LNCaP clone FGC (cell line): ENCODE results near the gene SLC8A3.

ENCODE experiments used
- DNase-seq: peaks from one replicate; pipeline ENCODE4 v3.0.0-alpha.2; 2011; ENCODE audit warnings: low read depth
- H3K4me3 ChIP-seq: 2 replicates; pipeline ENCODE4 v1.5.1; 2011; ENCODE audit warnings: mild to moderate bottlenecking, low read depth, low read length, control low read depth
- TF ChIP-seq, protein P1 (sequence below): IDR thresholded peaks from 2 replicates; pipeline ENCODE4 v1.5.1; 2012; ENCODE audit warnings: mild to moderate bottlenecking; ENCODE audit not compliant: control insufficient read depth, insufficient read depth; ENCODE audit errors: extremely low read depth

Gene SLC8A3

DNA sequence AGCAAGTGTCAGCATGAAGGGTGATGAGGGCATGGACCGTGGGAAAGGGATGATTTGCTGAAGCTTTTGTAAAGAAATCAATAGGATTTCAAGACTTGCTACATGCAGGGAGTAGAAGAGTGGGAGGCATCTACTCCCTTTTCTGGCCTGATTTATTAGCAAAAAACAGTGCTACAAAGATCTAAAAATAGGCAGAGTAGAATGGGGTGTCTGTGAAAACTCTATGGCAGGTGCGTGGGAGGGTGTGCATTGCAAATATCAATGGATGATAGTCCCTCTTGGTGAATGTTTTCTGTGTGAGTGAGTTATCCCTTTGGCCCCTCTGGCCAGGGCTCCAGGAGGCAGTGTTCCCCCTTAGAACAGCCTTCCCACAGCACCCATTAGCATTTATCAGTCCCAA lies 170.5 kb downstream of the SLC8A3 start:
- H3K4me3 ChIP-seq, result no peak overlapping the region
- TF ChIP-seq, protein P1, sequence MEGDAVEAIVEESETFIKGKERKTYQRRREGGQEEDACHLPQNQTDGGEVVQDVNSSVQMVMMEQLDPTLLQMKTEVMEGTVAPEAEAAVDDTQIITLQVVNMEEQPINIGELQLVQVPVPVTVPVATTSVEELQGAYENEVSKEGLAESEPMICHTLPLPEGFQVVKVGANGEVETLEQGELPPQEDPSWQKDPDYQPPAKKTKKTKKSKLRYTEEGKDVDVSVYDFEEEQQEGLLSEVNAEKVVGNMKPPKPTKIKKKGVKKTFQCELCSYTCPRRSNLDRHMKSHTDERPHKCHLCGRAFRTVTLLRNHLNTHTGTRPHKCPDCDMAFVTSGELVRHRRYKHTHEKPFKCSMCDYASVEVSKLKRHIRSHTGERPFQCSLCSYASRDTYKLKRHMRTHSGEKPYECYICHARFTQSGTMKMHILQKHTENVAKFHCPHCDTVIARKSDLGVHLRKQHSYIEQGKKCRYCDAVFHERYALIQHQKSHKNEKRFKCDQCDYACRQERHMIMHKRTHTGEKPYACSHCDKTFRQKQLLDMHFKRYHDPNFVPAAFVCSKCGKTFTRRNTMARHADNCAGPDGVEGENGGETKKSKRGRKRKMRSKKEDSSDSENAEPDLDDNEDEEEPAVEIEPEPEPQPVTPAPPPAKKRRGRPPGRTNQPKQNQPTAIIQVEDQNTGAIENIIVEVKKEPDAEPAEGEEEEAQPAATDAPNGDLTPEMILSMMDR, result no peak
- no peak for DNase-seq

DNA sequence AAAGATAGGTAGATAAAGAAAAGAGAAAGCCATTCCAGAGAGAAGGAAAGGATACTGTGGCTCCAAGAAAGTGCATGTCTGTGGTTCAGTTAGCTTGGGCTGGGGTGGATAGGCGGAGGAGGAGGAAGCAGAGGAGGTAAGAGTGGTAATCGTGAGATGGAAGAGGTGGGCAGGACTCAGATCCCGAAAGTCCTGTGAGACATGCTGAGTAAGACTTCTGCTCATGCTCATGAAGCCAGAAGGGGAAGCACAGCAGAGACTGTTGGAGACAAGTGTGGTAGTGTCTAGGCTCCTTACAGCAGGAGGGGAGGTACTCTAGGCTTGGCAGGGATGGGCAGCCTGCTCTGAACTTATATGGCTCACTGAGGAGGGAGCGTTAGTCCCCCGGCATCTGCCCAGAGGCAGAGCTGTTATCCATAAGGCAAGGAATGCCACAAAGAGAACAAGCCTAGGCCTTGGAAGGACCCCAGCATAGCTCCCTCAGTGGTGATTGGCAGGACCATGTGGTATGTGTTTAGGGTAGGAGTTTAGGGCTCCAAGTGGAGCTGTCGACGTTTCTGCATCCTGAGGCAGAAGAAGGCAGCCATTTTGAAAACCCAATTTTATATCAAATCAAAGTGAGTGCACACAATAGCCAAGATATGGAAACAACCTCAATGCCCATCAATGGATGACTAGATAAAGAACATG lies 174.2 kb downstream of the SLC8A3 start:
- TF ChIP-seq, protein P1, result no peak
- no peak overlapping the region for H3K4me3 ChIP-seq
- DNase-seq, result no peak

DNA sequence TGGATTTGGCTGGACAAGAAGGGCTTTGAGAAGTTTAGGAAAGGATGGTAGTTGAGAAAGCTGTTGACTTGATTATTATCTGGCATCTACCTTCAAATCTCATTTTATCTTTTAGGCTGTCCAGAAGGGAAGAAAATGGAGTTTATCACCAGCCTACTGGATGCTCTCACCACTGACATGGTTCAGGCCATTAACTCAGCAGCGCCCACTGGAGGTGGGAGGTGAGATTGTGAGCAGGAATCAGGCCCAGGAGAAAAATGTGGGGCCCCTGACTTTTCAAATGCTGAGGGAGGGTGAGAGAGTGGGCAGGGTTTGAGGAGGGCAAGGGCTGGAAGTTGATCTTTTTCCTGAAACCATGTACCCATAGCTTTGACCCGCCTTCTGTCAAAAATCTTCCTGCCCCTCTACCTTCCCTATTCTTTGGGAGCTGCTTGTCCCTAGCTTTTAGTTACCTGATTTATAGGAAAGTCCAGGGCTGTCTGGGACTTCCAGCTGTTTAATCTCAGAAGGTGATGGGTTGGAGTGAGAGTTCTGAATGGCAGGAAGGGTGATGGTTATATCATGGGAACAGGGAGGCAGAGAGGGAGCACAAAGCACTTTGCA lies 175.4 kb downstream of the SLC8A3 start:
- TF ChIP-seq, protein P1, result peak; percentile 83
- DNase-seq, result no peak
- H3K4me3 ChIP-seq, result no peak overlapping the region

DNA sequence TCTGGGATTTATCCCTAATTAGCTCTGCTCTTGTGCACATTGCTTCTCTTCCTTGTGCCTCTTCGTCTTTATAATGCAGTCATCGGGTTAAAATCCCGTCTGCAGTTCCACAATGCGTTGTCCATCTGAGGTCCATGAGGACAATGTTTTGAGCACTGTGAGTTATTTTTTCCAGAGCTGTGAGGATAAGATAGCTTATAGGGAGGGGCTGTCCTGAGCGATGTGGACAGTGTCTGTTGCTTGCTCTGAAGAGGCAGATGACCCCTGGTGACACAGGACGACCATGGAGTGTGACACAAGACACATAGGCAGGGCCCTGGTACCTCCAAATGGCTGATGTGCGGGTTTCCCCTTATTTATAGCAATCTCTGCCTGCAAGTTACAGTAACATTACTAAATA lies 177.0 kb downstream of the SLC8A3 start:
- no peak for DNase-seq
- H3K4me3 ChIP-seq, result no peak overlapping the region
- TF ChIP-seq, protein P1, result no peak

DNA sequence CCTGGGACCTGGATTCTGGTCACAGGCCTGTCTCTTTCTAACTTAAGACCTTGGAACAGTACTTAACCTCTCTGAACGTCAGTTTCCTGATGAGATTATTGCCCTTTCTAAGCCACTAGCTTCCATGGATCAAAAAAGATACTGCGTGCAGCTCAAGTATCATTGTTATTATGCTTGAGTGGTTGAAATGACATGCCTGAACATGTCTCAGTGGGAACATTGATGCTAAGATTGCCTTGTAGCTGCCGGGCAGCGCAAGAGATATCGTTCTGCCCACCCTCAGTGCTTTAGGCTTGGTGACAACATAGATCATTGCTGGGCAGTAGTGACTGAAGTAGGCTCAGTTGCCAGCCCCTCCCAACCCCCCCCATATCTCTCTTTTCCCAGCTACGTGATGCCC lies 177.7 kb downstream of the SLC8A3 start:
- no peak overlapping the region for H3K4me3 ChIP-seq
- TF ChIP-seq, protein P1, result no peak
- DNase-seq, result no peak

DNA sequence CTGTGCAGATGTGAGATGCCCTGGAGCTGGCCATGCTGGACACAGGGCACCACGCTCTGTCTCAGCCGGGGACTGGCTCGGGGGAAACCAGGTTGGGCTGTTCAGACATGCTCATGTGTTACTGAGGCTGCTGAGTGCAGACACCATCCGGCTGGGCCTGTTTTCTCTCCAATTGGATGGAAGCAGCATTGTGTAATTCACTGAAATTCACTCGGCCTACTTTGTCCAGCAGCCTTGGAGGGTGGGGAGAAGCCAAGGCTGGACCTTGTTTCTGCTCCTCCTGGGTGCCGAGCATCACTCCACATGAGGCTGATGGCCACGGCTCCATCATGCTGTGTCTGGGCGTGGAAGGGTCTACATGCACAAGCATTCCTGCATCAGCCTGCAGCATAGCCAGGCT lies 178.8 kb downstream of the SLC8A3 start:
- DNase-seq, result no peak
- H3K4me3 ChIP-seq, result no peak overlapping the region
- TF ChIP-seq, protein P1, result no peak
